ENCODE data around the gene DIDO1.

The DIDO1 gene

GRCh38 chr20:62906647-62907375, 19.5 kb downstream of the DIDO1 start:
- peaks cover 5% of the 10 kb centered on the region for H3K4me1 Mint-ChIP-seq (ENCODE audit: low read depth)
- no peak overlapping the region for H3K27ac Mint-ChIP-seq
- H3K4me3 Mint-ChIP-seq = no peak overlapping the region
- peaks cover 50% of the 10 kb centered on the region for H3K36me3 Mint-ChIP-seq (ENCODE audit: low read depth)
- H3K27me3 Mint-ChIP-seq (ENCODE audit: low read depth) = no peaks in the 10 kb centered on the region
- no peaks in the 10 kb centered on the region for H3K9me3 Mint-ChIP-seq

- Mint-ChIP-seq H3K9me3 (no peaks in the 10 kb centered on the region), H3K27me3 (ENCODE audit: low read depth) (no peaks in the 10 kb centered on the region), H3K36me3 (ENCODE audit: low read depth) (peaks cover 55% of the 10 kb centered on the region), H3K4me1 (ENCODE audit: low read depth) (peaks cover 9% of the 10 kb centered on the region), H3K27ac (no peak overlapping the region), H3K4me3 (no peak overlapping the region)
Observed at GRCh38 chr20:62906209-62906608, 20.1 kb downstream of the DIDO1 start.

- Mint-ChIP-seq H3K4me1 (ENCODE audit: low read depth) (peaks cover 14% of the 10 kb centered on the region), H3K27me3 (ENCODE audit: low read depth) (no peaks in the 10 kb centered on the region), H3K9me3 (no peaks in the 10 kb centered on the region), H3K36me3 (ENCODE audit: low read depth) (peaks cover 52% of the 10 kb centered on the region), H3K4me3 (no peak overlapping the region), H3K27ac (no peak overlapping the region)
Observed at GRCh38 chr20:62905536-62906117, 20.7 kb downstream of the DIDO1 start.

GRCh38 chr20:62902926-62903615, 23.2 kb downstream of the DIDO1 start:
- H3K9me3 Mint-ChIP-seq = no peaks in the 10 kb centered on the region
- H3K36me3 Mint-ChIP-seq (ENCODE audit: low read depth) = peaks cover 48% of the 10 kb centered on the region
- no peak overlapping the region for H3K27ac Mint-ChIP-seq
- H3K4me1 Mint-ChIP-seq (ENCODE audit: low read depth) = peaks cover 30% of the 10 kb centered on the region
- no peaks in the 10 kb centered on the region for H3K27me3 Mint-ChIP-seq (ENCODE audit: low read depth)
- H3K4me3 Mint-ChIP-seq = no peak overlapping the region

- Mint-ChIP-seq H3K4me3 (no peak overlapping the region), H3K27ac (no peak overlapping the region), H3K4me1 (ENCODE audit: low read depth) (peaks cover 34% of the 10 kb centered on the region), H3K36me3 (ENCODE audit: low read depth) (peaks cover 40% of the 10 kb centered on the region), H3K27me3 (ENCODE audit: low read depth) (no peaks in the 10 kb centered on the region), H3K9me3 (no peaks in the 10 kb centered on the region)
Observed at GRCh38 chr20:62901891-62902290, 24.4 kb downstream of the DIDO1 start.

GRCh38 chr20:62900692-62901584, 25.4 kb downstream of the DIDO1 start:
- H3K27me3 Mint-ChIP-seq (ENCODE audit: low read depth) = no peaks in the 10 kb centered on the region
- H3K4me1 Mint-ChIP-seq (ENCODE audit: low read depth) = peaks cover 34% of the 10 kb centered on the region
- H3K9me3 Mint-ChIP-seq = no peaks in the 10 kb centered on the region
- H3K36me3 Mint-ChIP-seq (ENCODE audit: low read depth) = peaks cover 36% of the 10 kb centered on the region
- H3K27ac Mint-ChIP-seq = peak overlapping the region; percentile 67
- no peak overlapping the region for H3K4me3 Mint-ChIP-seq

- Mint-ChIP-seq H3K36me3 (ENCODE audit: low read depth) (peaks cover 37% of the 10 kb centered on the region), H3K4me3 (peak overlapping the region; percentile 48), H3K9me3 (no peaks in the 10 kb centered on the region)
Observed at GRCh38 chr20:62900052-62900691, 26.1 kb downstream of the DIDO1 start.

GRCh38 chr20:62899633-62900051, 26.7 kb downstream of the DIDO1 start:
- no peak overlapping the region for H3K4me3 Mint-ChIP-seq
- peaks cover 37% of the 10 kb centered on the region for H3K36me3 Mint-ChIP-seq (ENCODE audit: low read depth)
- H3K27ac Mint-ChIP-seq = no peak overlapping the region
- H3K27me3 Mint-ChIP-seq (ENCODE audit: low read depth) = no peaks in the 10 kb centered on the region
- peaks cover 34% of the 10 kb centered on the region for H3K4me1 Mint-ChIP-seq (ENCODE audit: low read depth)
- no peaks in the 10 kb centered on the region for H3K9me3 Mint-ChIP-seq

More at GRCh38 chr20:62900052-62900691, 26.1 kb downstream of the DIDO1 start:
- peaks cover 34% of the 10 kb centered on the region for H3K4me1 Mint-ChIP-seq (ENCODE audit: low read depth)
- H3K27ac Mint-ChIP-seq = peak overlapping the region; percentile 74
- no peaks in the 10 kb centered on the region for H3K27me3 Mint-ChIP-seq (ENCODE audit: low read depth)

GRCh38 chr20:62898970-62899632, 27.2 kb downstream of the DIDO1 start:
- peaks cover 34% of the 10 kb centered on the region for H3K4me1 Mint-ChIP-seq (ENCODE audit: low read depth)

GRCh38 chr20:62898093-62898964, 28.0 kb downstream of the DIDO1 start:
- Mint-ChIP-seq H3K4me3 (peak overlapping the region; percentile 2), H3K4me1 (ENCODE audit: low read depth) (peaks cover 34% of the 10 kb centered on the region), H3K9me3 (no peaks in the 10 kb centered on the region), H3K27ac (peak overlapping the region; percentile 83), H3K36me3 (ENCODE audit: low read depth) (peaks cover 42% of the 10 kb centered on the region), H3K27me3 (ENCODE audit: low read depth) (no peaks in the 10 kb centered on the region)

More at GRCh38 chr20:62898970-62899632, 27.2 kb downstream of the DIDO1 start:
- peak overlapping the region; percentile 73 for H3K4me3 Mint-ChIP-seq
- peaks cover 38% of the 10 kb centered on the region for H3K36me3 Mint-ChIP-seq (ENCODE audit: low read depth)
- no peaks in the 10 kb centered on the region for H3K27me3 Mint-ChIP-seq (ENCODE audit: low read depth)
- H3K9me3 Mint-ChIP-seq = no peaks in the 10 kb centered on the region
- peak overlapping the region; percentile 83 for H3K27ac Mint-ChIP-seq

- H3K4me1 Mint-ChIP-seq (ENCODE audit: low read depth) = peaks cover 38% of the 10 kb centered on the region
- H3K27me3 Mint-ChIP-seq (ENCODE audit: low read depth) = no peaks in the 10 kb centered on the region
- no peak overlapping the region for H3K4me3 Mint-ChIP-seq
- H3K36me3 Mint-ChIP-seq (ENCODE audit: low read depth) = peaks cover 46% of the 10 kb centered on the region
- H3K27ac Mint-ChIP-seq = no peak overlapping the region
- no peaks in the 10 kb centered on the region for H3K9me3 Mint-ChIP-seq
Observed at GRCh38 chr20:62897666-62898065, 28.6 kb downstream of the DIDO1 start.

GRCh38 chr20:62896526-62896925, 29.8 kb downstream of the DIDO1 start:
- H3K4me3 Mint-ChIP-seq = no peak overlapping the region
- H3K36me3 Mint-ChIP-seq (ENCODE audit: low read depth) = peaks cover 47% of the 10 kb centered on the region
- no peak overlapping the region for H3K27ac Mint-ChIP-seq
- H3K9me3 Mint-ChIP-seq = no peaks in the 10 kb centered on the region
- no peaks in the 10 kb centered on the region for H3K27me3 Mint-ChIP-seq (ENCODE audit: low read depth)
- H3K4me1 Mint-ChIP-seq (ENCODE audit: low read depth) = peaks cover 47% of the 10 kb centered on the region

- Mint-ChIP-seq H3K4me1 (ENCODE audit: low read depth) (peaks cover 46% of the 10 kb centered on the region), H3K27ac (no peak overlapping the region), H3K4me3 (no peak overlapping the region), H3K36me3 (ENCODE audit: low read depth) (peaks cover 53% of the 10 kb centered on the region), H3K27me3 (ENCODE audit: low read depth) (no peaks in the 10 kb centered on the region), H3K9me3 (no peaks in the 10 kb centered on the region)
Observed at GRCh38 chr20:62895539-62895938, 30.8 kb downstream of the DIDO1 start.
